ENCODE measurements around the gene PRKAG2. TPM values are rescaled to one million over a fixed set of nuclear protein-coding genes. Genes with fewer than 3 reads are reported as not detected.
A peak's percentile ranks its signal among the peaks of the same experiment; 100 is the strongest.

The PRKAG2 gene
- total RNA-seq, 4 donors from 2014 or later: 19.5 to 30.8 (median 27.6) TPM

- H3K27ac ChIP-seq: peak overlapping the region in 2 of 3 donors; percentile 58 to 91
- no peaks in the 10 kb centered on the region for H3K27me3 ChIP-seq
- TF ChIP-seq POLR2A (IDR thresholded peaks at IDR 0.05) (no peak), CTCF (IDR thresholded peaks at IDR 0.05) (no peak)
- H3K36me3 ChIP-seq: no peaks in the 10 kb centered on the region
- H3K4me3 ChIP-seq (replicated peaks in 1 of 3): peak overlapping the region in 2 of 3 donors; percentile 10 to 46
- 27 to 31% methylated on average over 17 of the region's 17 CpGs for WGBS, 2 donors
- peaks cover 9 to 10% of the 10 kb centered on the region in 2 donors for H3K4me1 ChIP-seq
- intact Hi-C loops (cut with DNase I): no loop called here
- no peak for DNase-seq
- H3K9me3 ChIP-seq: no peaks in the 10 kb centered on the region
These were observed 245.9 kb downstream of the PRKAG2 start for GRCh38 chr7:151630851-151631569.

- Histone ChIP-seq H3K4me1 (peaks cover 9 to 10% of the 10 kb centered on the region in 2 donors), H3K27me3 (no peaks in the 10 kb centered on the region), H3K4me3 (replicated peaks in 1 of 3) (no peak overlapping the region), H3K27ac (no peak overlapping the region), H3K36me3 (no peaks in the 10 kb centered on the region), H3K9me3 (no peaks in the 10 kb centered on the region)
- WGBS, 2 donors: 94 to 95% methylated on average over 5 of the region's 5 CpGs
- TF ChIP-seq POLR2A (IDR thresholded peaks at IDR 0.05) (no peak), CTCF (IDR thresholded peaks at IDR 0.05) (no peak)
- intact Hi-C loops (cut with DNase I): no loop called here
- no peak for DNase-seq
These were observed 246.6 kb downstream of the PRKAG2 start for GRCh38 chr7:151630358-151630757.

DNA sequence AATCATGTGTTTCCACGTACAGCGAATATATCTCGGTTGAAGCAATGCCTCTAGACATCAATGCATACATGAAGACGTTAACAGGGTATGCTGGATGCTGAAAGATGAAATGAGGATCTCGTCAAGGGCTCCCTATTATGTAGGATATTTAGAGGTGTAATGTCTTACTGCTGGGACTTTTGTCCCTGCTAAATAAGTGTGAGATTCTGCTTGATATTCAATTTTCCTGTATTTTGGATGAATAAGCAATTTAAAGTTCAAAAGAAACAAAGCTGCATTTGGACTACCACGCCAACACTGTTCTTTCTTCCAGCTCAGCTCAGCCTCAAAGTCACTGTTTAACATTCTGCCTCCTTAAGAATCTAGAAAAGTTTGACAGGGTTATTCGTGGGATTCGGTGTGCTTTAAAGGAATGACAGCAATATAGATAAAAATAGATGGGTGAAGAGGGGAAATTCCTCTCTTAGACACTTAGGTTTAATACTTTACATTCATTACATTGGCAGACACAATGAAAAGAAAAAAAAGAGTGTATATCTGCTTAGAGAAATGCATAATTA is 247.1 kb downstream of the PRKAG2 start:
- Histone ChIP-seq H3K4me1 (peaks cover 9 to 10% of the 10 kb centered on the region in 2 donors), H3K36me3 (no peaks in the 10 kb centered on the region), H3K27ac (no peak overlapping the region), H3K27me3 (no peaks in the 10 kb centered on the region), H3K4me3 (replicated peaks in 1 of 3) (no peak overlapping the region), H3K9me3 (no peaks in the 10 kb centered on the region)
- intact Hi-C loops (cut with DNase I): loop anchor here (5.0 kb wide), 1 partner anchor 128 kb away; no protein-coding TSS in a partner anchor
- no peak for DNase-seq
- no peak for TF ChIP-seq POLR2A (IDR thresholded peaks at IDR 0.05)
- no peak for TF ChIP-seq CTCF (IDR thresholded peaks at IDR 0.05)
- WGBS, 2 donors: 88 to 89% methylated on average over 8 of the region's 8 CpGs

GRCh38 chr7:151628846-151629604 is 247.9 kb downstream of the PRKAG2 start:
- WGBS, 2 donors: 87 to 92% methylated on average over 17 of the region's 17 CpGs
- TF ChIP-seq CTCF (IDR thresholded peaks at IDR 0.05) (no peak), POLR2A (IDR thresholded peaks at IDR 0.05) (no peak)
- peaks cover 9 to 10% of the 10 kb centered on the region in 2 donors for H3K4me1 ChIP-seq
- H3K9me3 ChIP-seq: no peaks in the 10 kb centered on the region
- H3K27me3 ChIP-seq: no peaks in the 10 kb centered on the region
- no peak for DNase-seq
- H3K36me3 ChIP-seq: no peaks in the 10 kb centered on the region
- intact Hi-C loops (cut with DNase I): loop anchor here (5.0 kb wide), 1 partner anchor 128 kb away; no protein-coding TSS in a partner anchor
- no peak overlapping the region for H3K4me3 ChIP-seq (replicated peaks in 1 of 3)
- H3K27ac ChIP-seq: no peak overlapping the region

Data from thyroid gland (tissue), 4 donors.